IMR-90 (cell line): ENCODE results near the gene ASAP2. TPM values are rescaled to one million over a fixed set of nuclear protein-coding genes. Genes with fewer than 3 reads are reported as not detected.

Source experiments
- ATAC-seq: fragments of 200-7000 bp; cut with Tn5 transposase; 2 replicates; pipeline ENCODE4 v1.9.1; 2020; ENCODE audit warnings: low read depth, mild to moderate bottlenecking, moderate library complexity
- BruUV-seq: library from RNA; stranded (reverse); fragments of 400-500 nt; replicated peaks from 2 replicates; lab custom pipeline; 2021; lab: Mats Ljungman, UMichigan
- CTCF ChIA-PET: fragments of 300-600 bp; formaldehyde crosslinking; extraction: SDS; loops from one replicate; lab custom pipeline; 2021; ENCODE audit warnings: antibody characterized with exemption; lab: Yijun Ruan, JAX
- POLR2A ChIA-PET: fragments of 300-600 bp; sonication (Branson Sonifier 250); formaldehyde crosslinking; loops from one replicate; lab custom pipeline; 2022; ENCODE audit warnings: antibody characterized with exemption; ENCODE audit not compliant: unreplicated experiment; lab: Charles Lee
- DNase-seq: peaks from one replicate; pipeline ENCODE4 v3.0.0; 2013
- H2AFZ ChIP-seq: replicated peaks from 2 replicates; pipeline ENCODE3; 2013; ENCODE audit warnings: low read length, mild to moderate bottlenecking; ENCODE audit not compliant: poor library complexity
- H2AK5ac ChIP-seq: 2 replicates; pipeline ENCODE4 v1.6.1; 2013; ENCODE audit warnings: low read depth, low read length, inconsistent platforms
- H2AK9ac ChIP-seq: replicated peaks from 2 replicates; pipeline ENCODE3; 2013; ENCODE audit warnings: mild to moderate bottlenecking, low read depth, low read length, moderate library complexity; ENCODE audit not compliant: poor library complexity
- H2BK120ac ChIP-seq: 2 replicates; pipeline ENCODE4 v1.6.1; 2013; ENCODE audit warnings: low read depth, low read length, inconsistent platforms
- H2BK15ac ChIP-seq: 3 replicates; pipeline ENCODE4 v1.6.1; 2013; ENCODE audit warnings: low read depth, low read length, inconsistent platforms
- H2BK20ac ChIP-seq: 2 replicates; pipeline ENCODE4 v1.6.1; 2013; ENCODE audit warnings: low read depth, mild to moderate bottlenecking, inconsistent platforms, low read length, moderate library complexity
- H2BK5ac ChIP-seq: 2 replicates; pipeline ENCODE4 v1.6.1; 2013; ENCODE audit warnings: mild to moderate bottlenecking, low read depth, low read length, inconsistent platforms; ENCODE audit not compliant: poor library complexity, severe bottlenecking
- H3K14ac ChIP-seq: replicated peaks from 2 replicates; pipeline ENCODE4 v1.6.1; 2013; ENCODE audit warnings: low read depth, low read length, inconsistent platforms
- H3K18ac ChIP-seq: 2 replicates; pipeline ENCODE4 v1.6.1; 2013; ENCODE audit warnings: low read depth, low read length, control low read depth
- H3K23ac ChIP-seq: 2 replicates; pipeline ENCODE4 v1.6.1; 2013; ENCODE audit warnings: low read depth, low read length, inconsistent platforms
- H3K27ac ChIP-seq: 2 replicates; pipeline ENCODE4 v1.5.1; 2013; ENCODE audit warnings: mild to moderate bottlenecking, control low read depth, low read length; ENCODE audit not compliant: insufficient read depth
- H3K27me3 ChIP-seq: 2 replicates; pipeline ENCODE4 v1.6.1; 2013; ENCODE audit warnings: low read length; ENCODE audit not compliant: control insufficient read depth, insufficient read depth
- H3K36me3 ChIP-seq: 2 replicates; pipeline ENCODE4 v1.6.1; 2013; ENCODE audit warnings: low read length, mixed read lengths; ENCODE audit not compliant: control insufficient read depth, insufficient read depth
- H3K4ac ChIP-seq: 2 replicates; pipeline ENCODE4 v1.6.1; 2013; ENCODE audit warnings: low read depth, low read length, inconsistent platforms
- H3K4me1 ChIP-seq: 2 replicates; pipeline ENCODE4 v1.6.1; 2013; ENCODE audit warnings: low read length, mixed read lengths; ENCODE audit not compliant: control insufficient read depth, insufficient read depth
- H3K4me2 ChIP-seq: 2 replicates; pipeline ENCODE4 v1.6.1; 2013; ENCODE audit warnings: low read depth, mild to moderate bottlenecking, control low read depth, low read length, moderate library complexity
- H3K4me3 ChIP-seq: 2 replicates; pipeline ENCODE4 v1.5.1; 2013; ENCODE audit warnings: low read depth, mild to moderate bottlenecking, control low read depth, low read length, moderate library complexity; ENCODE audit not compliant: insufficient read depth
- H3K56ac ChIP-seq: 2 replicates; pipeline ENCODE4 v1.6.1; 2013; ENCODE audit warnings: low read length, inconsistent platforms; ENCODE audit not compliant: insufficient read depth; ENCODE audit errors: extremely low read depth
- H3K79me1 ChIP-seq, 2 experiments: 2 replicates each; pipeline ENCODE4 v1.6.1; 2013; ENCODE audit warnings: low read length in 2 of 2, inconsistent platforms in 1 of 2, low read depth in 1 of 2
- H3K9ac ChIP-seq: 2 replicates; pipeline ENCODE4 v1.6.1; 2013; ENCODE audit warnings: low read depth, low read length, control low read depth
- H3K9me1 ChIP-seq: 2 replicates; pipeline ENCODE4 v1.6.1; 2013; ENCODE audit warnings: low read length, inconsistent platforms; ENCODE audit not compliant: insufficient read depth
- H3K9me3 ChIP-seq: 2 replicates; pipeline ENCODE4 v1.6.1; 2013; ENCODE audit warnings: low read length; ENCODE audit not compliant: control insufficient read depth, insufficient read depth
- H4K20me1 ChIP-seq: 2 replicates; pipeline ENCODE4 v1.6.1; 2013; ENCODE audit warnings: low read length, inconsistent platforms; ENCODE audit not compliant: insufficient read depth
- H4K5ac ChIP-seq: 2 replicates; pipeline ENCODE4 v1.6.1; 2013; ENCODE audit warnings: mild to moderate bottlenecking, low read depth, low read length, control low read depth
- H4K8ac ChIP-seq, 2 experiments: 2 replicates each; pipeline ENCODE4 v1.6.1; 2013; ENCODE audit warnings: low read depth in 2 of 2, low read length in 2 of 2, control low read depth in 1 of 2, inconsistent platforms in 1 of 2
- H4K91ac ChIP-seq: 2 replicates; pipeline ENCODE4 v1.6.1; 2013; ENCODE audit warnings: low read depth, low read length, inconsistent platforms; ENCODE audit not compliant: insufficient read depth
- BHLHE40 ChIP-seq: fragments of 150-350 bp; IDR thresholded peaks from 2 replicates; pipeline ENCODE4 v1.6.1; 2016; ENCODE audit warnings: mild to moderate bottlenecking, low read depth, low read length
- MAZ ChIP-seq: IDR thresholded peaks from 2 replicates; pipeline ENCODE4 v1.6.1; 2012; ENCODE audit warnings: low read depth, mild to moderate bottlenecking, low read length, improper control_type of control experiment, moderate library complexity, borderline replicate concordance
- WGBS, 2 experiments: methylation state at CpG; one replicate each; pipeline versions ENCODE4 v1.1.5 to v1.1.7; 2013; ENCODE audit warnings: missing lambda C conversion rate in 2 of 2; ENCODE audit not compliant: insufficient read length in 1 of 2; ENCODE audit errors: extremely low coverage in 2 of 2; 5-methylcytosine and 5-hydroxymethylcytosine counted together
- dilution Hi-C: fragments of 300-500 bp; cut with HindIII; formaldehyde crosslinking; loops from one replicate; pipeline ENCODE4 v1.14.3; 2018; ENCODE audit warnings: low sequenced_read_pairs; ENCODE audit not compliant: unreplicated experiment
- in situ Hi-C: fragments of 300-500 bp; cut with MboI; formaldehyde crosslinking; loops from 3 replicates; pipeline ENCODE4 v1.14.3; 2019; ENCODE audit warnings: low sequenced_read_pairs, inconsistent platforms, mixed read lengths
- intact Hi-C: fragments of 100-400 bp; cut with micrococcal nuclease; formaldehyde crosslinking; loops from 2 replicates; pipeline ENCODE4 v1.10.0; 2022
- polyA plus RNA-seq, 3 experiments: library from polyadenylated mRNA; depleted of rRNA; stranded (reverse); fragments of >200 nt; gene quantifications; 2 replicates each; pipeline ENCODE4 v1.2.3, GENCODE V29; 2012; ENCODE audit warnings: low replicate concordance in 1 of 3
- total RNA-seq: library from RNA; depleted of rRNA; stranded (reverse); fragments of >200 nt; gene quantifications from 2 replicates; pipeline ENCODE4 v1.2.3, GENCODE V29; 2012
- TF ChIP-seq, protein P1 (sequence below): conservative IDR thresholded peaks from 2 replicates; pipeline ENCODE4 v1.5.1; 2012; ENCODE audit warnings: mild to moderate bottlenecking, low read depth, low read length, improper control_type of control experiment

The ASAP2 gene
- total and polyA plus RNA-seq, 2 of the 4 experiments (the other 2 are of a cell fraction): 19.7 to 28.1 TPM

DNA sequence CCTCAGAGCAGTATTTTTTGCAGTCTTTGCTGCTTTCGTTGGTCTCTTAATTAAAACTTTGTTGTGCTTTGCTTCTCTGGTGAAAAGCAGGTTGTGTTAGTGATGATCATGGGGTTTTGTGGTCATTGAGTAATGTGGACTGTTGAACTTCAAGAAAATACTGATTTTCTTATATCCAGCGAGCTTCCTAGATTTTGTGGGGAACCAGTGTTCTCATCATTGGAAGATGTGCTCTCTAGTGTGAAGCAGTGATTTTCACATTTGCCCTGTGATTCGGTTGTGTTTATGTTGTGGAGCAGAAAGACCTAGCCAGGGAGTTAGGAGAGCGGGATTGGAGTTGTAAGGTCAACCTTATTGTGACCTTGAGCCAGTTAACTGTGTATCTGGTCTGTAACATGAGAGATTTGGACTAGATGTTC is 12.4 kb downstream of the ASAP2 start:
- intact Hi-C loops: no loop called here
- no peaks in the 10 kb centered on the region for H3K36me3 ChIP-seq
- H3K4me1 ChIP-seq: peaks cover 22% of the 10 kb centered on the region
- peak overlapping the region; percentile 58; the same call in 1 of the 2 replicates for H3K23ac ChIP-seq
- WGBS, 2 experiments: 100% methylated on average over 1 of the region's 4 CpGs; no CpG with 5 or more reads in 1 of the 2 experiments
- in situ Hi-C loops: no loop called here
- no peak overlapping the region for H2AFZ ChIP-seq
- ATAC-seq (peak; percentile 43), DNase-seq (peak; percentile 40)
- H3K4ac ChIP-seq: 0 out of 2 replicates have a peak overlapping the region, but pooled peaks have one; percentile 2
- H3K79me1 ChIP-seq: peaks cover 37 to 71% of the 10 kb centered on the region in 2 experiments
- H4K20me1 ChIP-seq: peaks cover 69% of the 10 kb centered on the region
- dilution Hi-C loops: no loop called here
- H2BK15ac ChIP-seq: no peak overlapping the region
- ChIA-PET POLR2A (no interaction called here), CTCF (interaction anchor here (0.6 to 0.8 kb wide), 2 partner anchors 10 to 80 kb away, joined by 3 read pairs; no protein-coding TSS in a partner anchor)
- 0 out of 2 replicates have a peak overlapping the region, but pooled peaks have one; percentile 2 for H2BK20ac ChIP-seq
- H3K18ac ChIP-seq: no peak overlapping the region; the same call in 1 of the 2 replicates
- H4K8ac ChIP-seq: peak overlapping the region in 1 of 2 experiments; percentile 31; a peak in 2 of 4 replicates
- H2AK5ac ChIP-seq: peak overlapping the region; percentile 48; the same call in 1 of the 2 replicates
- no peak overlapping the region; the same call in 1 of the 2 replicates for H3K14ac ChIP-seq
- BruUV-seq: no TSS peak
- H3K27me3 ChIP-seq: no peaks in the 10 kb centered on the region
- no peak overlapping the region for H3K9ac ChIP-seq
- peaks cover 35% of the 10 kb centered on the region for H3K9me1 ChIP-seq
- H2AK9ac ChIP-seq: no peak overlapping the region
- H3K4me2 ChIP-seq: no peak overlapping the region
- no peak overlapping the region for H3K4me3 ChIP-seq
- no peak overlapping the region for H3K56ac ChIP-seq
- H2BK5ac ChIP-seq: peak overlapping the region; percentile 35
- no peak overlapping the region for H2BK120ac ChIP-seq
- H3K9me3 ChIP-seq: no peaks in the 10 kb centered on the region
- no peak overlapping the region for H4K5ac ChIP-seq
- no peak overlapping the region for H4K91ac ChIP-seq
- H3K27ac ChIP-seq: no peak overlapping the region
- TF ChIP-seq, protein P1, sequence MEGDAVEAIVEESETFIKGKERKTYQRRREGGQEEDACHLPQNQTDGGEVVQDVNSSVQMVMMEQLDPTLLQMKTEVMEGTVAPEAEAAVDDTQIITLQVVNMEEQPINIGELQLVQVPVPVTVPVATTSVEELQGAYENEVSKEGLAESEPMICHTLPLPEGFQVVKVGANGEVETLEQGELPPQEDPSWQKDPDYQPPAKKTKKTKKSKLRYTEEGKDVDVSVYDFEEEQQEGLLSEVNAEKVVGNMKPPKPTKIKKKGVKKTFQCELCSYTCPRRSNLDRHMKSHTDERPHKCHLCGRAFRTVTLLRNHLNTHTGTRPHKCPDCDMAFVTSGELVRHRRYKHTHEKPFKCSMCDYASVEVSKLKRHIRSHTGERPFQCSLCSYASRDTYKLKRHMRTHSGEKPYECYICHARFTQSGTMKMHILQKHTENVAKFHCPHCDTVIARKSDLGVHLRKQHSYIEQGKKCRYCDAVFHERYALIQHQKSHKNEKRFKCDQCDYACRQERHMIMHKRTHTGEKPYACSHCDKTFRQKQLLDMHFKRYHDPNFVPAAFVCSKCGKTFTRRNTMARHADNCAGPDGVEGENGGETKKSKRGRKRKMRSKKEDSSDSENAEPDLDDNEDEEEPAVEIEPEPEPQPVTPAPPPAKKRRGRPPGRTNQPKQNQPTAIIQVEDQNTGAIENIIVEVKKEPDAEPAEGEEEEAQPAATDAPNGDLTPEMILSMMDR: no peak
- TF ChIP-seq BHLHE40: no peak
- TF ChIP-seq MAZ: no peak
